GM06990 (cell line): ENCODE results near the gene SMAP2.

ENCODE experiments used
- DNase-seq: peaks from one replicate; pipeline ENCODE4 v3.0.0-alpha.2; 2011; ENCODE audit not compliant: insufficient read length; ENCODE audit errors: extremely low read depth
- H3K27me3 ChIP-seq: replicated peaks from 2 replicates; pipeline ENCODE4 v1.6.0; 2011; ENCODE audit warnings: low read length; ENCODE audit not compliant: control insufficient read depth, insufficient read depth
- H3K36me3 ChIP-seq: 2 replicates; pipeline ENCODE4 v1.5.1; 2011; ENCODE audit warnings: low read length; ENCODE audit not compliant: control insufficient read depth, insufficient read depth
- H3K4me3 ChIP-seq: replicated peaks from 2 replicates; pipeline ENCODE4 v1.5.1; 2011; ENCODE audit warnings: low read depth, mild to moderate bottlenecking, control low read depth, low read length
- TF ChIP-seq, protein P1 (sequence below): IDR thresholded peaks from 2 replicates; pipeline ENCODE4 v1.5.1; 2011; ENCODE audit warnings: low read length, control low read depth, mild to moderate bottlenecking, inconsistent platforms; ENCODE audit not compliant: insufficient read depth, poor library complexity, severe bottlenecking

Gene SMAP2

DNA sequence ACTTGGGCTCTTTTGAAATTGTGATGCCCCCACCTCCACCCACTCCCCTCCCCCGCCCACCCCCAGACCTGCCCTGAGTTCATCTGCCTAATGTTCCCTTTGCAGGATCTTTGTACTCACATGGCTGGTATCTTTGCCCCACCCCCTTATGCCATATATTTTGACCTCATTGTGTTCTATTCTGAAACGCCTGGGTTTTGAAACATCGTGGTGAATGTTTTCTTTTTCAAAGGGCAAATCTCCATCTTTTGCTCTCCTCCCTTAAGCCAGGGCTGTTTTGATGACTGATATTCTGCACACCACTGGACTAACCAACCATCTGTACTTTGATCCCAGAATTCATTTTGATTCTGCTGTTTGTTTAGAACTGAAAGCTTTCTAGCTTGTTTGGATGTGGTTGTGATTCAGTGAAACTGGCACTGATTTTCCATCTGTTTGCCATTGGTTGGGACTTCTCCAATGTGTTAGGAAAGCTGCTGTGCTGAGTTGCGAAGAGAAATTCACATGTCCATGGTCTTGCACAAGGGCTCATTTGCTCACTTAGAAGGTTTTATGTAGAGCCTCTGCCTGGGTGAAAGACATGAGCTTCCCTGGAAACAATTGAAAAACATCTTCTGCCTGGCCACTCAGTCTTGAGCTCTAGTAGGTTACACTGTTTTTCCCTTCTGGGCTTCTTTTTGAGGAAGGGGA lies 16.5 kb downstream of the SMAP2 start:
- no peak overlapping the region; the same call in 1 of the 2 replicates for H3K4me3 ChIP-seq
- peaks cover 1% of the 10 kb centered on the region; the same call in 1 of the 2 replicates for H3K36me3 ChIP-seq
- no peak for DNase-seq
- no peaks in the 10 kb centered on the region for H3K27me3 ChIP-seq
- TF ChIP-seq, protein P1, sequence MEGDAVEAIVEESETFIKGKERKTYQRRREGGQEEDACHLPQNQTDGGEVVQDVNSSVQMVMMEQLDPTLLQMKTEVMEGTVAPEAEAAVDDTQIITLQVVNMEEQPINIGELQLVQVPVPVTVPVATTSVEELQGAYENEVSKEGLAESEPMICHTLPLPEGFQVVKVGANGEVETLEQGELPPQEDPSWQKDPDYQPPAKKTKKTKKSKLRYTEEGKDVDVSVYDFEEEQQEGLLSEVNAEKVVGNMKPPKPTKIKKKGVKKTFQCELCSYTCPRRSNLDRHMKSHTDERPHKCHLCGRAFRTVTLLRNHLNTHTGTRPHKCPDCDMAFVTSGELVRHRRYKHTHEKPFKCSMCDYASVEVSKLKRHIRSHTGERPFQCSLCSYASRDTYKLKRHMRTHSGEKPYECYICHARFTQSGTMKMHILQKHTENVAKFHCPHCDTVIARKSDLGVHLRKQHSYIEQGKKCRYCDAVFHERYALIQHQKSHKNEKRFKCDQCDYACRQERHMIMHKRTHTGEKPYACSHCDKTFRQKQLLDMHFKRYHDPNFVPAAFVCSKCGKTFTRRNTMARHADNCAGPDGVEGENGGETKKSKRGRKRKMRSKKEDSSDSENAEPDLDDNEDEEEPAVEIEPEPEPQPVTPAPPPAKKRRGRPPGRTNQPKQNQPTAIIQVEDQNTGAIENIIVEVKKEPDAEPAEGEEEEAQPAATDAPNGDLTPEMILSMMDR = no peak

DNA sequence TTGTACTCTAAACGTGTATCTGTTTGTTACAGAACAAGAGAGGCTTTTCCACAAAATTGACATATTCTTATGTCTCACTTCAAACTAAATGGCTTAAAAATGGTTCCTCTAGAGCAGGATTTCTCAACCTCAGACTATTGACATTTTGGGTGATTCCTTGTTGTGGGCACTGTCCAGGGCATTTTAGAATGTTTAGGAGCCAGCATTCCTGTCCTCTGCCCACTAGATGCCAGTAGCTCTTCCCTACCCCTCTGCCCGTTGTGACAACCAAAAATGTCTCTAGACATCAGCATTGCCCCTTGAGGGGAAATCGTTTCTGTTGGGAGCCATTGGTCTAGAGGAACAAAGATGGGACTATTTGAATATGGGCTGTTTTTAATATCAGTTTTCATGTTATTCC lies 17.3 kb downstream of the SMAP2 start:
- no peak overlapping the region for H3K4me3 ChIP-seq

DNA sequence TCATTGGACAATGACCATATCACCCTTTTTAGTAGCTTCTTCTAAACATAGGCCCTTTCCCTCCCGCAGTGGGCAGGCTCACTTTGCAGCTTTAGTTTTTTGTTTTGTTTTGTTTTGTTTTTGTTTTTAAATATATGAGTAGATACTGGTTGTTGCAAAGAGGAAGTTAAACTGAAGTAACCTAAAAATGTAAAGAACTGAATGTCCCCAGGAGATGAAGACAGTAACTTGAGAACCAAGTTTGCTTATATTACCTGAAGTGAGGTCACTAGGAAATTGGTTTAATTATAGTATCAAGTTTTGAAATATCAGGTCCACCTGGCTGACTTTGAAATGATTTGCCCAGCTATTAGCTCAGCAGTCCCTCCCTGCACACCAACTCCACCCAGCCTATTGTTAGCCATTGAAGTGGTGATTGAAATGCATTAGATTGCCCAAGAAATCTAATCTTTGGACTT lies 18.2 kb downstream of the SMAP2 start:
- Histone ChIP-seq H3K4me3 (no peak overlapping the region), H3K27me3 (no peaks in the 10 kb centered on the region), H3K36me3 (peaks cover 1% of the 10 kb centered on the region; the same call in 1 of the 2 replicates)
- TF ChIP-seq, protein P1 = no peak
- no peak for DNase-seq

More for the DNA sequence above, 17.3 kb downstream of the SMAP2 start:
- Histone ChIP-seq H3K27me3 (no peaks in the 10 kb centered on the region), H3K36me3 (peaks cover 1% of the 10 kb centered on the region; the same call in 1 of the 2 replicates)
- no peak for DNase-seq
- TF ChIP-seq, protein P1 = no peak

DNA sequence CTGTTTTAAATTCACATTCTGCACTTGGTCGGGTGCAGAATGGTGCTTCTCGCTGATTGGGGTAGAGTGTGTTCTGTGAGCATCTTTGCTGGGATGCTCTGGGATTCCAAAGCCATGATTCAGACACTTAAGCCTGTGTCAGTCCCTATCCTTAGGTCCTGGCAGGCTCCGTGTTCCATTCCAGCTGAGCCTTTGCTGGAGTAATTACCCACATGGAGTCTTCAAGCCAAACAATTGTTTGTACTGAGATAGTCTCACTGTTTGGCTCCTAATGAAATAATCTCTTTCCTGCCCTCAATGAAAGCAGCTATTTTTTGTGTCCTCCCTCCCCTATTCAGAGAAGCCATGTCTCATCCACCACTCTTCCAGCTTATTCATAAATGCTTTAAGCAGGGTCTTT lies 18.7 kb downstream of the SMAP2 start:
- TF ChIP-seq, protein P1 = no peak
- Histone ChIP-seq H3K36me3 (peaks cover 1% of the 10 kb centered on the region; the same call in 1 of the 2 replicates), H3K4me3 (no peak overlapping the region; the same call in 1 of the 2 replicates), H3K27me3 (no peaks in the 10 kb centered on the region)
- DNase-seq = no peak

GRCh38 chr1:40393173-40393572 lies 19.6 kb downstream of the SMAP2 start:
- H3K4me3 ChIP-seq = no peak overlapping the region
- TF ChIP-seq, protein P1 = no peak
- H3K36me3 ChIP-seq = peaks cover 1% of the 10 kb centered on the region; the same call in 1 of the 2 replicates
- H3K27me3 ChIP-seq = no peaks in the 10 kb centered on the region
- DNase-seq = no peak
